K562 (cell line): ENCODE data around the gene BNIP2. TPM values are rescaled to one million over a fixed set of nuclear protein-coding genes. Genes with fewer than 3 reads are reported as not detected.

Experiments
- ATAC-seq: fragments of 200-7000 bp; cut with Tn5 transposase; 3 replicates; pipeline ENCODE4 v1.9.1; 2020; ENCODE audit warnings: moderate library complexity
- Bru-seq: library from RNA; stranded (reverse); fragments of 400-500 nt; gene quantifications from one replicate; lab custom pipeline; 2021; lab: Mats Ljungman, UMichigan
- BruChase-seq, 2 experiments: library from RNA; stranded (reverse); fragments of 400-500 nt; gene quantifications; one replicate each; lab custom pipeline; 2021; lab: Mats Ljungman, UMichigan
- BruUV-seq: library from RNA; stranded (reverse); fragments of 400-500 nt; replicated peaks from 2 replicates; lab custom pipeline; 2021; lab: Mats Ljungman, UMichigan
- CTCF ChIA-PET: fragments of 300-600 bp; formaldehyde crosslinking; extraction: SDS; loops from one replicate; lab custom pipeline; 2021; ENCODE audit warnings: low intra/inter-chr PET ratio; lab: Yijun Ruan, JAX
- POLR2A ChIA-PET: fragments of 300-600, 350-650 bp; sonication (Branson Sonifier 250); formaldehyde crosslinking; extraction: SDS; loops from one replicate; lab custom pipeline; 2021; ENCODE audit warnings: antibody characterized with exemption, inconsistent platforms; lab: Yijun Ruan, JAX
- DNase-seq, 4 experiments: peaks; one replicate each; pipeline versions ENCODE4 v3.0.0 to v3.0.0-alpha.2; 2011 to 2018; ENCODE audit warnings: low spot score in 3 of 4, mixed read lengths in 3 of 4; ENCODE audit errors: extremely low read depth in 1 of 4
- FAIRE-seq: peaks from 2 replicates; lab custom pipeline; 2011; peaks lifted over from hg19 to GRCh38; lab: Jason Lieb, UNC
- H2AFZ ChIP-seq: 2 replicates; pipeline ENCODE4 v1.6.0; 2011; ENCODE audit warnings: low read depth, low read length, control low read depth, inconsistent platforms
- H3K27ac ChIP-seq: fragments of 200-600 bp; 3 replicates; pipeline ENCODE4 v1.8.0; 2011; ENCODE audit warnings: low read depth, mild to moderate bottlenecking, control low read depth, inconsistent platforms, low read length, moderate library complexity, mixed read lengths; ENCODE audit errors: extremely low read depth
- H3K27me3 ChIP-seq, 2 experiments: fragments of 300-600 bp in 1 of 2; 2 replicates in 1 of 2; 3 replicates in 1 of 2; pipeline versions ENCODE4 v1.6.0 to v1.8.0; 2011; ENCODE audit warnings: inconsistent platforms in 2 of 2, low read length in 2 of 2, mild to moderate bottlenecking in 1 of 2, mixed read lengths in 1 of 2, moderate library complexity in 1 of 2; ENCODE audit not compliant: control insufficient read depth in 2 of 2, insufficient read depth in 2 of 2
- H3K36me3 ChIP-seq: fragments of 300-600 bp; 3 replicates; pipeline ENCODE4 v1.8.0; 2011; ENCODE audit warnings: mild to moderate bottlenecking, low read length, inconsistent platforms; ENCODE audit not compliant: control insufficient read depth, insufficient read depth
- H3K4me1 ChIP-seq, 2 experiments: fragments of 200-600 bp in 1 of 2; replicated peaks in 1 of 2; 2 replicates in 1 of 2; 3 replicates in 1 of 2; pipeline versions ENCODE4 v1.5.1 to v1.8.0; 2011; ENCODE audit warnings: inconsistent platforms in 2 of 2, low read length in 2 of 2, mild to moderate bottlenecking in 1 of 2, mixed read lengths in 1 of 2, moderate library complexity in 1 of 2; ENCODE audit not compliant: control insufficient read depth in 2 of 2, insufficient read depth in 2 of 2
- H3K4me2 ChIP-seq: 2 replicates; pipeline ENCODE4 v1.6.1; 2011; ENCODE audit warnings: low read length, control low read depth, inconsistent platforms, mixed read lengths; ENCODE audit not compliant: insufficient read depth
- H3K4me3 ChIP-seq: fragments of 200-600 bp; sonication (generic), shearing (Covaris generic); 2 replicates; pipeline ENCODE4 v1.5.1; 2016; ENCODE audit warnings: control low read depth, inconsistent platforms
- H3K79me2 ChIP-seq: fragments of 200-600 bp; 3 replicates; pipeline ENCODE4 v1.8.0; 2011; ENCODE audit warnings: low read length, inconsistent platforms; ENCODE audit not compliant: control insufficient read depth, insufficient read depth
- H3K9ac ChIP-seq, 2 experiments: 2 replicates each; pipeline versions ENCODE4 v1.6.0 to v1.6.1; 2011; ENCODE audit warnings: low read depth in 2 of 2, low read length in 2 of 2, control low read depth in 1 of 2, inconsistent platforms in 1 of 2, mild to moderate bottlenecking in 1 of 2, mixed read lengths in 1 of 2; ENCODE audit not compliant: insufficient read depth in 1 of 2
- H3K9me1 ChIP-seq: one replicate; pipeline ENCODE4 v1.6.0; 2011; ENCODE audit warnings: inconsistent platforms, mild to moderate bottlenecking, low read length, moderate library complexity; ENCODE audit not compliant: control insufficient read depth, insufficient read depth
- H3K9me3 ChIP-seq: replicated peaks from 2 replicates; pipeline ENCODE4 v1.5.1; 2011; ENCODE audit warnings: low read depth, low read length, inconsistent platforms; ENCODE audit not compliant: control insufficient read depth, insufficient read depth
- H4K20me1 ChIP-seq: replicated peaks from 2 replicates; pipeline ENCODE4 v1.6.1; 2011; ENCODE audit warnings: low read length, inconsistent platforms, mixed read lengths; ENCODE audit not compliant: control insufficient read depth, insufficient read depth
- EGR1 ChIP-seq: fragments of 450-650 bp; conservative IDR thresholded peaks from 2 replicates; pipeline ENCODE4 v1.6.1; 2017; ENCODE audit warnings: mild to moderate bottlenecking
- GTF2E2 ChIP-seq: fragments of 200-800 bp; sonication (Bioruptor generic); IDR thresholded peaks from 2 replicates; pipeline ENCODE4 v1.6.1; 2016; ENCODE audit warnings: missing genetic modification characterization, missing compliant biosample characterization
- MNT ChIP-seq, 2 experiments: fragments of 450-650 bp; conservative IDR thresholded peaks; 2 replicates each; pipeline ENCODE4 v1.6.1; 2017; ENCODE audit warnings: mild to moderate bottlenecking in 2 of 2, moderate library complexity in 2 of 2
- NRF1 ChIP-seq, 2 experiments: fragments of 450-650 bp; IDR thresholded peaks in 1 of 2; conservative IDR thresholded peaks in 1 of 2; 2 replicates each; pipeline ENCODE4 v1.6.1; 2014; ENCODE audit warnings: mild to moderate bottlenecking in 2 of 2
- PRPF4 ChIP-seq: fragments of 200-400 bp; formaldehyde crosslinking; IDR thresholded peaks from one replicate; pipeline ENCODE4 v1.6.1; 2017; ENCODE audit warnings: low read length, low read depth, mild to moderate bottlenecking; ENCODE audit not compliant: insufficient read depth, poor library complexity, severe bottlenecking
- SIRT6 ChIP-seq: IDR thresholded peaks from one replicate; pipeline ENCODE4 v1.6.1; 2012; ENCODE audit warnings: low read depth, mild to moderate bottlenecking, control low read depth, inconsistent platforms, low read length, moderate library complexity
- TAF15 ChIP-seq: fragments of 200-400 bp; formaldehyde crosslinking; IDR thresholded peaks from 2 replicates; pipeline ENCODE4 v1.6.1; 2017; ENCODE audit warnings: mild to moderate bottlenecking, low read depth, low read length, moderate library complexity
- TEAD1 ChIP-seq, 2 experiments: fragments of 450-650 bp in 1 of 2; sonication (generic) in 1 of 2; formaldehyde crosslinking; IDR thresholded peaks; 2 replicates each; pipeline versions ENCODE4 v1.4.0 to v1.8.0; 2020 to 2022; ENCODE audit warnings: mild to moderate bottlenecking in 2 of 2, missing genetic modification reagents in 1 of 2
- TFAP4 ChIP-seq: sonication (generic); formaldehyde crosslinking; IDR thresholded peaks from 2 replicates; pipeline ENCODE4 v1.8.0; 2022; ENCODE audit warnings: missing genetic modification reagents, mild to moderate bottlenecking, moderate library complexity, borderline replicate concordance
- ZNF146 ChIP-seq: IDR thresholded peaks from one replicate; pipeline ENCODE4 v1.6.1; 2018; ENCODE audit warnings: missing compliant biosample characterization; ENCODE audit not compliant: unreplicated experiment
- ZNF431 ChIP-seq: sonication (generic); formaldehyde crosslinking; IDR thresholded peaks from 2 replicates; pipeline ENCODE4 v1.8.0; 2022; ENCODE audit warnings: mild to moderate bottlenecking, missing genetic modification reagents
- WGBS: fragments of 100-300 bp; shearing (Covaris generic); methylation state at CpG from one replicate; pipeline ENCODE4 v1.1.6; 2016; ENCODE audit warnings: low coverage, mixed read lengths; ENCODE audit not compliant: insufficient coverage; ENCODE audit errors: missing lambda C conversion rate; 5-methylcytosine and 5-hydroxymethylcytosine counted together
- in situ Hi-C: fragments of 300-500 bp; cut with MboI; formaldehyde crosslinking; loops from 4 replicates; pipeline ENCODE4 v1.15.0; 2018; ENCODE audit warnings: inconsistent platforms, mixed read lengths
- intact Hi-C: fragments of 100-400 bp; cut with micrococcal nuclease; formaldehyde crosslinking; loops from 2 replicates; pipeline ENCODE4 v1.14.2; 2022
- long read RNA-seq, 3 experiments: library from polyadenylated mRNA in 2 of 3; library from RNA in 1 of 3; unstranded in 2 of 3; stranded (forward) in 1 of 3; transcript quantifications; one replicate each; pipeline ENCODE4 v2.0.0, GENCODE V29; 2019 to 2022
- polyA minus RNA-seq, 3 experiments: library from RNA; depleted of rRNA, polyadenylated mRNA; stranded (reverse); fragments of >200 nt; gene quantifications; 2 replicates each; pipeline ENCODE4 v1.2.3, GENCODE V29; 2011
- polyA plus RNA-seq, 8 experiments: library from polyadenylated mRNA; depleted of rRNA in 4 of 8; stranded (reverse) in 5 of 8; unstranded in 3 of 8; fragments of >200 nt; fragmentation: Nextera tagmentation in 2 of 8; fragmentation: Illumina TruSeq in 1 of 8; extraction: Ambion mirVana in 2 of 8; extraction: Trizol in 1 of 8; gene quantifications; 2 replicates each; pipeline versions ENCODE4 v1.2.1 to v1.2.3, GENCODE V29; 2011 to 2014; ENCODE audit warnings: inconsistent platforms in 1 of 8, missing spikeins in 1 of 8
- total RNA-seq, 7 experiments: library from RNA; depleted of rRNA in 6 of 7; stranded (reverse); fragments of >200 nt in 6 of 7; fragmentation: Illumina TruSeq in 2 of 7; extraction: Trizol in 2 of 7; gene quantifications; 2 replicates each; pipeline versions ENCODE4 v1.2.1 to v1.2.3, GENCODE V29; 2011 to 2021; ENCODE audit warnings: low replicate concordance in 1 of 7

The BNIP2 gene
- total RNA-seq (2011; cell fraction: chromatin; rRNA removed; ENCODE audit: low replicate concordance): 33.5 and 119 TPM in 2 replicates
- total RNA-seq (2011; cell fraction: nucleolus; rRNA removed): 18.8 and 20.8 TPM in 2 replicates
- total RNA-seq (2011; cell fraction: nucleoplasm; rRNA removed): 43.7 and 69.2 TPM in 2 replicates
- total RNA-seq (2014; rRNA removed) (64.5 and 88.0 TPM in 2 replicates), total RNA-seq (2014; rRNA removed; fragmentation: Illumina TruSeq; extraction: Trizol) (63.4 and 82.2 TPM in 2 replicates), total RNA-seq (2015; rRNA removed; fragmentation: Illumina TruSeq; extraction: Trizol) (53.2 and 53.7 TPM in 2 replicates), total RNA-seq (2021) (38.6 and 46.6 TPM in 2 replicates), polyA plus RNA-seq (2011; rRNA removed) (26.7 and 44.8 TPM in 2 replicates), polyA plus RNA-seq (2014; fragmentation: Illumina TruSeq; extraction: Trizol) (50.8 and 52.5 TPM in 2 replicates), polyA plus RNA-seq (2014; fragmentation: Nextera tagmentation; extraction: Ambion mirVana) (10 to 100 TPM; 19.6 to 22.2 TPM), polyA plus RNA-seq (2014; rRNA removed) (54.8 and 73.8 TPM in 2 replicates), polyA minus RNA-seq (2011; rRNA and poly(A)+ RNA removed) (47.9 and 51.4 TPM in 2 replicates), Bru-seq, nascent RNA (percentile 93 among the genes with signal in this experiment), BruChase-seq, experiment 1, labeled RNA remaining after a 2-hour chase (percentile 96 among the genes with signal in this experiment), BruChase-seq, experiment 2, labeled RNA remaining after a 6-hour chase (percentile 96 among the genes with signal in this experiment)
- polyA plus RNA-seq (2011; cell fraction: cytosol; rRNA removed): 17.8 and 17.9 TPM in 2 replicates
- 16.2 and 18.5 TPM in 2 replicates for polyA plus RNA-seq (2011; cell fraction: nucleus; rRNA removed)
- 32.3 and 43.9 TPM in 2 replicates for polyA plus RNA-seq (2012)
- 27.0 and 32.9 TPM in 2 replicates for polyA minus RNA-seq (2011; cell fraction: cytosol; rRNA and poly(A)+ RNA removed)
- 21.9 and 50.0 TPM in 2 replicates for polyA minus RNA-seq (2011; cell fraction: nucleus; rRNA and poly(A)+ RNA removed)
- long read RNA-seq, experiment 1, full-length matches to known transcripts: 74 of 141 reads
- long read RNA-seq, experiment 1, partial matches to known transcripts: 10 of 141 reads
- long read RNA-seq, experiment 1, other reads (novel, unspliced or antisense): 57 of 141 reads
- long read RNA-seq, experiment 2, full-length matches to known transcripts: 5 of 32 reads
- long read RNA-seq, experiment 2, partial matches to known transcripts: 0 of 32 reads
- long read RNA-seq, experiment 2, other reads (novel, unspliced or antisense): 27 of 32 reads
- long read RNA-seq, experiment 3, full-length matches to known transcripts: 34 of 60 reads
- long read RNA-seq, experiment 3, partial matches to known transcripts: 7 of 60 reads
- long read RNA-seq, experiment 3, other reads (novel, unspliced or antisense): 19 of 60 reads

- WGBS: 1% methylated on average over 53 of the region's 78 CpGs
- BruUV-seq: no TSS peak
- CTCF ChIA-PET: no interaction called here
- TF ChIP-seq SIRT6: no peak
- TF ChIP-seq PRPF4: peak; percentile 47
- no peak for TF ChIP-seq ZNF146
- TF ChIP-seq NRF1 (conservative IDR thresholded peaks at IDR 0.05 in 1 of 2, IDR thresholded peaks at IDR 0.05 in 1 of 2): peak; percentile 88 to 90
- peak; percentile 94 for TF ChIP-seq TFAP4 (CRISPR knock-in tag)
- TF ChIP-seq MNT (conservative IDR thresholded peaks at IDR 0.05): peak; percentile 69 to 81; a peak in 3 of 4 replicates
- no peak for TF ChIP-seq TAF15
- peak; percentile 81 for TF ChIP-seq GTF2E2 (tag)
- TF ChIP-seq ZNF431 (CRISPR knock-in tag): 0 out of 2 replicates have a peak, but pooled peaks have one; percentile 9
- peak; percentile 5 to 69; a peak in 2 of 4 replicates for TF ChIP-seq TEAD1 (CRISPR knock-in tag; IDR thresholded peaks at IDR 0.05)
- TF ChIP-seq EGR1: peak; percentile 100
Measured at GRCh38 chr15:59688782-59689625, at the start of gene BNIP2. Gene BNIP2, minus strand, starts transcription at chr15:59689320. Its CDS starts 6,863 bp downstream, at chr15:59682457.

More at GRCh38 chr15:59688782-59689625, at the start of gene BNIP2:
- in situ Hi-C loops (no loop called here), intact Hi-C loops (loop anchor here (2.0 kb wide), 1 partner anchor 790 kb away; the partner anchor contains the start of gene ICE2)
- peak; percentile 92 to 99 (median 94) for DNase-seq
- Histone ChIP-seq H2AFZ (peak within 1 kb of the TSS; percentile 89), H3K9me1 (no peaks in the 10 kb centered on the region), H3K4me2 (peak within 1 kb of the TSS; percentile 87), H3K4me3 (peak within 1 kb of the TSS; percentile 98), H3K27ac (peak within 1 kb of the TSS; percentile 99), H3K4me1 (peaks cover 12 to 17% of the 10 kb centered on the region in 2 experiments), H3K9ac (peak within 1 kb of the TSS; percentile 98), H3K79me2 (peaks cover 52% of the 10 kb centered on the region), H3K27me3 (no peaks in the 10 kb centered on the region), H4K20me1 (peaks cover 11% of the 10 kb centered on the region; the same call in 1 of the 2 replicates), H3K36me3 (peaks cover 25% of the 10 kb centered on the region), H3K9me3 (no peaks in the 10 kb centered on the region)
- peak; percentile 96 for FAIRE-seq
- ATAC-seq: peak; percentile 94
- POLR2A ChIA-PET: interaction anchor here (1.0 to 2.0 kb wide), 8 partner anchors 8 to 789 kb away, joined by 3 to 7 read pairs (median 4); partner anchors contain the start of genes ANXA2 and GTF2A2
